ENCODE data around the gene KISS1. TPM values are rescaled to one million over a fixed set of nuclear protein-coding genes. Genes with fewer than 3 reads are reported as not detected.

KISS1 gene
- total RNA-seq, 1 donor from 2014 or later, result not detected

- H3K9me3 Mint-ChIP-seq, result no peaks in the 10 kb centered on the region
- no peaks in the 10 kb centered on the region for H3K4me1 Mint-ChIP-seq
- POLR2A ChIA-PET, result no interaction called here
- no peaks in the 10 kb centered on the region for H3K36me3 Mint-ChIP-seq (ENCODE audit: low read depth)
- no peak overlapping the region for H3K4me3 Mint-ChIP-seq
- no peak for TF ChIP-seq CTCF (IDR thresholded peaks at IDR 0.05)
- DNase-seq (no peak), ATAC-seq (ENCODE audit: low read depth) (no peak)
- no peak overlapping the region for H3K27ac Mint-ChIP-seq
- CTCF ChIA-PET, result no interaction called here
- intact Hi-C loops (cut with micrococcal nuclease), result no loop called here
- H3K27me3 Mint-ChIP-seq, result peaks cover 18% of the 10 kb centered on the region
Measured at GRCh38 chr1:204141131-204141530, 55.2 kb downstream of the KISS1 start.

Other genes with a start within 250 kb of the KISS1 start
- not detected in 2 replicates for gene SOX13, start 123.4 kb downstream of the KISS1 start, total RNA-seq
- gene ETNK2, start 44.4 kb downstream of the KISS1 start, total RNA-seq, result 0.16 and 0.44 TPM in 2 replicates
- not detected in 2 replicates for gene REN, start 30.2 kb downstream of the KISS1 start, total RNA-seq
- not detected in 2 replicates for gene GOLT1A, start 17.5 kb upstream of the KISS1 start, total RNA-seq
- 0.61 and 0.62 TPM in 2 replicates for gene PLEKHA6, start 163.4 kb upstream of the KISS1 start, total RNA-seq
- gene PPP1R15B, start 215.3 kb upstream of the KISS1 start, total RNA-seq, result 60.4 and 70.6 TPM in 2 replicates

Data from activated B cell treated with CpG ODN at 0.5 μM for 24 hours (primary cell).